ENCODE results near the gene TLK1.

GRCh38 chr2:170967553-170967952 is 193.1 kb downstream of the TLK1 start:
- no peak for TF ChIP-seq CTCF (IDR thresholded peaks at IDR 0.05 in 4 of 5, conservative IDR thresholded peaks at IDR 0.05 in 1 of 5)
- no peak for TF ChIP-seq POLR2A (IDR thresholded peaks at IDR 0.05)
